Panc1 (cell line): Measurements from ENCODE around the gene NDNF. TPM values are rescaled to one million over a fixed set of nuclear protein-coding genes. Genes with fewer than 3 reads are reported as not detected.

ENCODE experiments used
- ATAC-seq: fragments of 200-7000 bp; cut with Tn5 transposase; 2 replicates; pipeline ENCODE4 v1.9.1; 2020; ENCODE audit warnings: mild to moderate bottlenecking, moderate library complexity
- BruUV-seq: library from RNA; stranded (reverse); fragments of 400-500 nt; replicated peaks from 2 replicates; lab custom pipeline; 2021; lab: Mats Ljungman, UMichigan
- CTCF ChIA-PET: fragments of 300-600 bp; sonication (Branson Sonifier 250); formaldehyde crosslinking; loops from one replicate; lab custom pipeline; 2022; ENCODE audit warnings: antibody characterized with exemption; lab: Charles Lee
- POLR2A ChIA-PET: fragments of 300-600 bp; sonication (Branson Sonifier 250); formaldehyde crosslinking; loops from one replicate; lab custom pipeline; 2022; ENCODE audit warnings: antibody characterized with exemption; lab: Charles Lee
- DNase-seq: peaks from one replicate; pipeline ENCODE4 v3.0.0-alpha.2; 2010; ENCODE audit warnings: low read depth, low spot score
- H3K27ac ChIP-seq: 2 replicates; pipeline ENCODE4 v1.5.1; 2011; ENCODE audit warnings: mild to moderate bottlenecking, low read length, inconsistent platforms
- H3K27me3 ChIP-seq: fragments of 200-500 bp; sonication (Bioruptor generic); 2 replicates; pipeline ENCODE4 v1.6.0; 2014; ENCODE audit warnings: low read length, inconsistent platforms; ENCODE audit not compliant: control insufficient read depth, insufficient read depth
- H3K36me3 ChIP-seq: fragments of 200-500 bp; sonication (Bioruptor generic); 2 replicates; pipeline ENCODE4 v1.5.1; 2014; ENCODE audit warnings: inconsistent platforms, mild to moderate bottlenecking, low read length, moderate library complexity; ENCODE audit not compliant: control insufficient read depth, insufficient read depth
- H3K4me1 ChIP-seq: 2 replicates; pipeline ENCODE4 v1.5.1; 2011; ENCODE audit warnings: inconsistent platforms, mild to moderate bottlenecking, low read length, moderate library complexity; ENCODE audit not compliant: control insufficient read depth, insufficient read depth
- H3K4me3 ChIP-seq, 2 experiments: 2 replicates each; pipeline ENCODE4 v1.5.1; 2011 to 2012; ENCODE audit warnings: low read depth in 2 of 2, low read length in 2 of 2, mild to moderate bottlenecking in 2 of 2, inconsistent platforms in 1 of 2, moderate library complexity in 1 of 2
- H3K9me3 ChIP-seq: fragments of 200-500 bp; sonication (Bioruptor generic); 2 replicates; pipeline ENCODE4 v1.5.1; 2014; ENCODE audit warnings: low read depth, mild to moderate bottlenecking, inconsistent platforms, low read length, moderate library complexity; ENCODE audit not compliant: control insufficient read depth, insufficient read depth
- POLR2AphosphoS5 ChIP-seq: IDR thresholded peaks from 2 replicates; pipeline ENCODE4 v1.6.1; 2012; ENCODE audit warnings: mild to moderate bottlenecking, low read depth, low read length, moderate library complexity
- SIN3A ChIP-seq: IDR thresholded peaks from 2 replicates; pipeline ENCODE4 v1.6.1; 2012; ENCODE audit warnings: low read depth, mild to moderate bottlenecking, low read length, moderate library complexity, borderline replicate concordance; ENCODE audit not compliant: insufficient read depth
- TCF7L2 ChIP-seq: IDR thresholded peaks from 2 replicates; pipeline ENCODE4 v1.6.1; 2011; ENCODE audit warnings: mild to moderate bottlenecking, low read depth, low read length, inconsistent platforms
- in situ Hi-C: cut with HindIII; loops from 2 replicates; pipeline ENCODE4 v1.10.0; 2016; ENCODE audit warnings: low sequenced_read_pairs, low pct_unique_long_range_greater_than_20kb
- intact Hi-C: fragments of 100-400 bp; cut with micrococcal nuclease; formaldehyde crosslinking; loops from one replicate; pipeline ENCODE4 v1.10.0; 2022; ENCODE audit not compliant: unreplicated experiment
- total RNA-seq: library from RNA; stranded (reverse); gene quantifications from one replicate; pipeline ENCODE4 v1.2.1, GENCODE V29; 2021; ENCODE audit not compliant: unreplicated experiment
- TF ChIP-seq, protein P1 (sequence below), 2 experiments: IDR thresholded peaks; 2 replicates each; pipeline ENCODE4 v1.6.1; 2011 to 2012; ENCODE audit warnings: low read depth in 2 of 2, control low read depth in 1 of 2, low read length in 1 of 2, mild to moderate bottlenecking in 1 of 2, moderate library complexity in 1 of 2; ENCODE audit not compliant: insufficient read depth in 1 of 2
- TF ChIP-seq, protein P2 (sequence below): fragments of 450-650 bp; IDR thresholded peaks from 2 replicates; pipeline ENCODE4 v1.5.1; 2017; ENCODE audit warnings: mild to moderate bottlenecking

Gene NDNF
- total RNA-seq, 1 experiment from 2014 or later, result 0.10 TPM

- Histone ChIP-seq H3K27me3 (no peaks in the 10 kb centered on the region), H3K36me3 (no peaks in the 10 kb centered on the region), H3K9me3 (no peaks in the 10 kb centered on the region), H3K4me3 (no peak overlapping the region), H3K4me1 (no peaks in the 10 kb centered on the region), H3K27ac (no peak overlapping the region)
- in situ Hi-C loops (no loop called here), intact Hi-C loops (no loop called here)
- BruUV-seq, result no TSS peak
- POLR2A ChIA-PET, result no interaction called here
- TF ChIP-seq SIN3A (no peak), TCF7L2 (no peak), POLR2AphosphoS5 (no peak)
- TF ChIP-seq, protein P1, sequence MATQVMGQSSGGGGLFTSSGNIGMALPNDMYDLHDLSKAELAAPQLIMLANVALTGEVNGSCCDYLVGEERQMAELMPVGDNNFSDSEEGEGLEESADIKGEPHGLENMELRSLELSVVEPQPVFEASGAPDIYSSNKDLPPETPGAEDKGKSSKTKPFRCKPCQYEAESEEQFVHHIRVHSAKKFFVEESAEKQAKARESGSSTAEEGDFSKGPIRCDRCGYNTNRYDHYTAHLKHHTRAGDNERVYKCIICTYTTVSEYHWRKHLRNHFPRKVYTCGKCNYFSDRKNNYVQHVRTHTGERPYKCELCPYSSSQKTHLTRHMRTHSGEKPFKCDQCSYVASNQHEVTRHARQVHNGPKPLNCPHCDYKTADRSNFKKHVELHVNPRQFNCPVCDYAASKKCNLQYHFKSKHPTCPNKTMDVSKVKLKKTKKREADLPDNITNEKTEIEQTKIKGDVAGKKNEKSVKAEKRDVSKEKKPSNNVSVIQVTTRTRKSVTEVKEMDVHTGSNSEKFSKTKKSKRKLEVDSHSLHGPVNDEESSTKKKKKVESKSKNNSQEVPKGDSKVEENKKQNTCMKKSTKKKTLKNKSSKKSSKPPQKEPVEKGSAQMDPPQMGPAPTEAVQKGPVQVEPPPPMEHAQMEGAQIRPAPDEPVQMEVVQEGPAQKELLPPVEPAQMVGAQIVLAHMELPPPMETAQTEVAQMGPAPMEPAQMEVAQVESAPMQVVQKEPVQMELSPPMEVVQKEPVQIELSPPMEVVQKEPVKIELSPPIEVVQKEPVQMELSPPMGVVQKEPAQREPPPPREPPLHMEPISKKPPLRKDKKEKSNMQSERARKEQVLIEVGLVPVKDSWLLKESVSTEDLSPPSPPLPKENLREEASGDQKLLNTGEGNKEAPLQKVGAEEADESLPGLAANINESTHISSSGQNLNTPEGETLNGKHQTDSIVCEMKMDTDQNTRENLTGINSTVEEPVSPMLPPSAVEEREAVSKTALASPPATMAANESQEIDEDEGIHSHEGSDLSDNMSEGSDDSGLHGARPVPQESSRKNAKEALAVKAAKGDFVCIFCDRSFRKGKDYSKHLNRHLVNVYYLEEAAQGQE (IDR thresholded peaks at IDR 0.05; ENCODE audit: insufficient read depth in 1 of 2, low read depth in 2 of 2, low read length in 1 of 2), result no peak
- TF ChIP-seq, protein P2, sequence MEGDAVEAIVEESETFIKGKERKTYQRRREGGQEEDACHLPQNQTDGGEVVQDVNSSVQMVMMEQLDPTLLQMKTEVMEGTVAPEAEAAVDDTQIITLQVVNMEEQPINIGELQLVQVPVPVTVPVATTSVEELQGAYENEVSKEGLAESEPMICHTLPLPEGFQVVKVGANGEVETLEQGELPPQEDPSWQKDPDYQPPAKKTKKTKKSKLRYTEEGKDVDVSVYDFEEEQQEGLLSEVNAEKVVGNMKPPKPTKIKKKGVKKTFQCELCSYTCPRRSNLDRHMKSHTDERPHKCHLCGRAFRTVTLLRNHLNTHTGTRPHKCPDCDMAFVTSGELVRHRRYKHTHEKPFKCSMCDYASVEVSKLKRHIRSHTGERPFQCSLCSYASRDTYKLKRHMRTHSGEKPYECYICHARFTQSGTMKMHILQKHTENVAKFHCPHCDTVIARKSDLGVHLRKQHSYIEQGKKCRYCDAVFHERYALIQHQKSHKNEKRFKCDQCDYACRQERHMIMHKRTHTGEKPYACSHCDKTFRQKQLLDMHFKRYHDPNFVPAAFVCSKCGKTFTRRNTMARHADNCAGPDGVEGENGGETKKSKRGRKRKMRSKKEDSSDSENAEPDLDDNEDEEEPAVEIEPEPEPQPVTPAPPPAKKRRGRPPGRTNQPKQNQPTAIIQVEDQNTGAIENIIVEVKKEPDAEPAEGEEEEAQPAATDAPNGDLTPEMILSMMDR, result no peak
- ATAC-seq, result no peak
- DNase-seq, result no peak
- CTCF ChIA-PET, result no interaction called here
Measured at GRCh38 chr4:121014544-121014943, 57.8 kb downstream of the NDNF start.

- in situ Hi-C loops, result no loop called here
- intact Hi-C loops, result no loop called here
- no peak overlapping the region for H3K27ac ChIP-seq
- H3K27me3 ChIP-seq, result no peaks in the 10 kb centered on the region
- DNase-seq (no peak), ATAC-seq (no peak)
- H3K36me3 ChIP-seq, result no peaks in the 10 kb centered on the region
- no peaks in the 10 kb centered on the region for H3K9me3 ChIP-seq
- TF ChIP-seq TCF7L2, result no peak
- TF ChIP-seq, protein P1 (IDR thresholded peaks at IDR 0.05; ENCODE audit: insufficient read depth in 1 of 2, low read depth in 2 of 2, low read length in 1 of 2), result no peak
- TF ChIP-seq POLR2AphosphoS5, result no peak
- TF ChIP-seq SIN3A, result no peak
- TF ChIP-seq, protein P2, result no peak
- H3K4me3 ChIP-seq, result no peak overlapping the region
- H3K4me1 ChIP-seq, result no peaks in the 10 kb centered on the region
- ChIA-PET POLR2A (no interaction called here), CTCF (no interaction called here)
- no TSS peak for BruUV-seq
Measured at GRCh38 chr4:121011780-121012340, 60.5 kb downstream of the NDNF start.
